Measurements from ENCODE around the gene ALDH9A1.
"Not testable (repeated sequence)": the region's sequence is repeated elsewhere in the genome, so short reads cannot be mapped to it uniquely, and the experiment has no call there.

Gene ALDH9A1

DNA sequence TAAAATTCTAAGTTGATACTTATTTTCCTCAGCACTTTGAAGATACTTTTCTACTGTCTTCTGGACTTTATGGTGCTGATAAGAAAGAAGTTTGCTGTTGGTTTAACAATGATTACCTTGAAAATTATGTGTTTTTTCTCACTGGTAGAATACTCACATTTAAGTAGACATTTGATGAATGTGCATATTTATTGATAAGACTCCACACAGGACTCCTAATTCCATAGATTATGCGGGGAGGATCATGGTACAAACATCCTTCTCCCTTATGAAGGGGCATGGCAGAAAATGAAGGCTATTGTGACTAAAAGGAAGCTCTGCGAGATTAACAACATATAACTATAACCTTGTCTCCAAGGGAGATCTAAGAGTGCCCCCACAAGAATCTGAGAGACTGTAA lies 28.5 kb upstream of the ALDH9A1 start:
- POLR2A ChIA-PET = no interaction called here
- CTCF ChIA-PET = no interaction called here
- TF ChIP-seq FOXM1 (IDR thresholded peaks at IDR 0.05; ENCODE audit: borderline replicate concordance) (no peak), CTBP1 (IDR thresholded peaks at IDR 0.05; ENCODE audit: borderline replicate concordance) (no peak), HDGF (IDR thresholded peaks at IDR 0.05; ENCODE audit: borderline replicate concordance) (no peak), FOXA1 (IDR thresholded peaks at IDR 0.05) (no peak), ARNT (IDR thresholded peaks at IDR 0.05) (no peak), BHLHE40 (IDR thresholded peaks at IDR 0.05; ENCODE audit: borderline replicate concordance) (no peak), FOXK2 (IDR thresholded peaks at IDR 0.05) (no peak), TARDBP (IDR thresholded peaks at IDR 0.05) (no peak), SP1 (IDR thresholded peaks at IDR 0.05) (no peak), L3MBTL2 (conservative IDR thresholded peaks at IDR 0.05) (no peak), NFRKB (IDR thresholded peaks at IDR 0.05) (no peak), SUZ12 (IDR thresholded peaks at IDR 0.05) (no peak), ELF4 (IDR thresholded peaks at IDR 0.05) (no peak), ZNF384 (IDR thresholded peaks at IDR 0.05) (no peak), LEF1 (IDR thresholded peaks at IDR 0.05; ENCODE audit: borderline replicate concordance) (no peak)
- TF ChIP-seq, protein P1, sequence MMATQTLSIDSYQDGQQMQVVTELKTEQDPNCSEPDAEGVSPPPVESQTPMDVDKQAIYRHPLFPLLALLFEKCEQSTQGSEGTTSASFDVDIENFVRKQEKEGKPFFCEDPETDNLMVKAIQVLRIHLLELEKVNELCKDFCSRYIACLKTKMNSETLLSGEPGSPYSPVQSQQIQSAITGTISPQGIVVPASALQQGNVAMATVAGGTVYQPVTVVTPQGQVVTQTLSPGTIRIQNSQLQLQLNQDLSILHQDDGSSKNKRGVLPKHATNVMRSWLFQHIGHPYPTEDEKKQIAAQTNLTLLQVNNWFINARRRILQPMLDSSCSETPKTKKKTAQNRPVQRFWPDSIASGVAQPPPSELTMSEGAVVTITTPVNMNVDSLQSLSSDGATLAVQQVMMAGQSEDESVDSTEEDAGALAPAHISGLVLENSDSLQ (IDR thresholded peaks at IDR 0.05) = no peak
- no peak for DNase-seq (ENCODE audit: extremely low spot score)

DNA sequence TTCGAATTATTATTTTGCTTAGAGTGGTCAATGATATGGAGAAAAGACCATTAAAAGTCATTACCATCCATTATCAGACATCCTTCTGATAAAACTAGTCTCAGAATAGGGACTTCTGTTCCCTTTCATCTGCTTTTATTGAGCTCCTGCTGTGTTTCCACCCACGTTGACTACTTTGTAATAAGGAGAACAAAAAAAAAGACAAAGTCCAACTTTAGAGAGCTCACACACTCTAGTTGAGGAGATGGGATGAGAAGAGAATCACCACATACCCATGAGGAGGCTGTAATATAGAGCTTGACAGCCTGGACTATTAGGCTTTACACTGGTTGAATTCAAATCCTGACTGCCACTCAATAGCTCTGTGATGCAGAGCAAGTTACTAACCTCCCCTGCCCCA lies 27.8 kb upstream of the ALDH9A1 start:
- ChIA-PET POLR2A (no interaction called here), CTCF (interaction anchor here (0.6 kb wide), 1 partner anchor 21 kb away, joined by 5 read pairs; no protein-coding TSS in a partner anchor)
- no peak for DNase-seq (ENCODE audit: extremely low spot score)
- TF ChIP-seq L3MBTL2 (conservative IDR thresholded peaks at IDR 0.05) = no peak
- no peak for TF ChIP-seq ELF4 (IDR thresholded peaks at IDR 0.05)
- no peak for TF ChIP-seq FOXK2 (IDR thresholded peaks at IDR 0.05)
- TF ChIP-seq CTBP1 (IDR thresholded peaks at IDR 0.05; ENCODE audit: borderline replicate concordance) = no peak
- TF ChIP-seq SUZ12 (IDR thresholded peaks at IDR 0.05) = no peak
- TF ChIP-seq ZNF384 (IDR thresholded peaks at IDR 0.05) = no peak
- TF ChIP-seq LEF1 (IDR thresholded peaks at IDR 0.05; ENCODE audit: borderline replicate concordance) = no peak
- no peak for TF ChIP-seq FOXA1 (IDR thresholded peaks at IDR 0.05)
- TF ChIP-seq SP1 (IDR thresholded peaks at IDR 0.05) = no peak

DNA sequence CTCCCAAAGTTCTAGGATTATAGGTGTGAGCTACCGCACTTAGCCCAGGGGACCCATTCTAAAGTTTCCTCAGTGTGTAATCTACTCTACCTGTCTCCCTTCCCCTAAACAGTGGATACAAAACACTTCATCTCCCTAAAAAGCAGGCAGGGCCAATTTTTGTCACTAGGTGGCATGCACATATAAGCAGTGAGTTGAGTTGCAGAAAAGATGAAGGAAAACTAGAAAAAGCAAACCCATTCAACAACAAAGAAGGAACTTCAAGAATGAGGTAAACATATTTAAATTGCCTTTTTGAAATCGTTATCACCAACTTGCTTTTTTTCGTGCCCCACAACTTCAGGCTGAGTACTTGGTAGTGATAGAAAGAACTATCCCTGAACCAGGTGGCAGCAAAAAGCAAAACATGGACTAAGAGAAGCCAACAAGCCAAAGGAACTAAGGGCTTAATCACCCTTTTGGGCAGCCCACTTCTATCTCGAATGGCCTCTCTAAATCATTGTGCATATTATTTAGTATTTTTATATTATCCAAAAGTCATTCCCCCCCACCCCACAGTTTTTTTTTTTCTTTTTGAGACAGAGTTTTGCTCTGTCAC lies 19.7 kb upstream of the ALDH9A1 start:
- TF ChIP-seq ZNF384 (IDR thresholded peaks at IDR 0.05) (no peak), ELF4 (IDR thresholded peaks at IDR 0.05) (no peak), HDGF (IDR thresholded peaks at IDR 0.05; ENCODE audit: borderline replicate concordance) (no peak), SP1 (IDR thresholded peaks at IDR 0.05) (no peak), FOXK2 (IDR thresholded peaks at IDR 0.05) (no peak), NFRKB (IDR thresholded peaks at IDR 0.05) (no peak), FOXM1 (IDR thresholded peaks at IDR 0.05; ENCODE audit: borderline replicate concordance) (no peak)
- TF ChIP-seq, protein P1 (IDR thresholded peaks at IDR 0.05) = no peak
- POLR2A ChIA-PET = no interaction called here
- CTCF ChIA-PET = interaction anchor here (0.6 kb wide), 1 partner anchor 24 kb away, joined by 3 read pairs; no protein-coding TSS in a partner anchor
- peak; percentile 60 for DNase-seq (ENCODE audit: extremely low spot score)

DNA sequence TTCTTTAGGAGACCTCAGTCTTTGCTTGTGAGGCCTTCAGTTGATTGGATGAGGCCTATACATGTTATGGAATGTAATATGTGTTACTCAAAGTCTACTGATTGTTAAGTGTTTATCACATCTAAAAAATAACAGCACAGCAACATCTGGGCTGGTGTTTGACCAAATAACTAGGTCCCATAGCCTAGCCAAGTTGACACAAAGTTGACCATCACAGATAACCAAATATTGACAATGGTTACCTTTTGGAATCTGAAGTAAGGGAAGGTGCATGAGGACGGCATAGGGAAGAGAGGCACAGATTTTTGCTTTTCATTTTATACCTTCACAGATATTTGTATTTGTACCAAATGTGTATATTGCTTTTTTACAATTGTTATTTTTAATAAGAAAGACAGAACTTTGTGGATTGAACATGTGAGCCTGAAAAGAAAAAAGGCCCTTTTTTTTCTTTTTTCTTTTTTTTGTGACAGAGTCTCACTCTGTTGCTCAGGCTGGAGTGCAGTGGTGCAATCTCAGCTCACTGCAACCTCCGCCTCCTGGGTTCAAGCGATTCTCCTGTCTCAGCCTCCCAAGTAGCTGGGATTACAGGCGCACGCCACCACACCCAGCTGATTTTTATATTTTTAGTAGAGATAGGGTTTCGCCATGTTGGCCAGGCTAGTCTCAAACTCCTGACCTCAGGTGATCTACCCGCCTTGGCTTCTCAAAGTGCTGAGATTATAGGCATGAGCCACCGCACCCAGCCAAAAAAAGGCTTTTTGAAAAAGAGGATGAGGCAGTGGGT lies 18.1 kb upstream of the ALDH9A1 start:
- POLR2A ChIA-PET; CTCF ChIA-PET; DNase-seq (ENCODE audit: extremely low spot score): not testable (repeated sequence)

DNA sequence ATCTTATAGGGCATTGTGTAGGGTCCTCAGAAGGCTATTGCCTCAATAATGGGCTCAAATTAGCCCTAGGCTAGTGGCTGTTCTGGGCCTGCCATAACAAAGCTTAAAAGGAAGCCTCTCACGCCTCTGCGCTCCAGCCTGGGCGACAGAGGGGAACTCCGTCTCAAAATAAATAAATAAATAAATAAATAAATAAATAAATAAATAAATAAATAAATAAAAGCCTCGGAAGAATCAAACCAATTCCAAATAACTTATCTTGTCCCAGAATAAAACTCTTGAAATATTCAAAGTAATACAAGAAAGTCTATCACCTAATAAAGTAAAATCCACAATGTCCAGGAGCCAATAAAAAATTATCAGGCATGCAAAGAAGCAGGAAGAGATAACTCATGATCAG lies 14.4 kb upstream of the ALDH9A1 start:
- POLR2A ChIA-PET = interaction anchor here (1.4 kb wide), 1 partner anchor 10 kb away, joined by 4 read pairs; no protein-coding TSS in a partner anchor
- no peak for DNase-seq (ENCODE audit: extremely low spot score)
- TF ChIP-seq TARDBP (IDR thresholded peaks at IDR 0.05) (no peak), CTBP1 (IDR thresholded peaks at IDR 0.05; ENCODE audit: borderline replicate concordance) (no peak), ARNT (IDR thresholded peaks at IDR 0.05) (no peak), HDGF (IDR thresholded peaks at IDR 0.05; ENCODE audit: borderline replicate concordance) (no peak), FOXK2 (IDR thresholded peaks at IDR 0.05) (no peak), SUZ12 (IDR thresholded peaks at IDR 0.05) (no peak), FOXM1 (IDR thresholded peaks at IDR 0.05; ENCODE audit: borderline replicate concordance) (no peak), ELF4 (IDR thresholded peaks at IDR 0.05) (no peak), BHLHE40 (IDR thresholded peaks at IDR 0.05; ENCODE audit: borderline replicate concordance) (no peak), SP1 (IDR thresholded peaks at IDR 0.05) (no peak), ZNF384 (IDR thresholded peaks at IDR 0.05) (no peak), L3MBTL2 (conservative IDR thresholded peaks at IDR 0.05) (no peak)
- CTCF ChIA-PET = no interaction called here

DNA sequence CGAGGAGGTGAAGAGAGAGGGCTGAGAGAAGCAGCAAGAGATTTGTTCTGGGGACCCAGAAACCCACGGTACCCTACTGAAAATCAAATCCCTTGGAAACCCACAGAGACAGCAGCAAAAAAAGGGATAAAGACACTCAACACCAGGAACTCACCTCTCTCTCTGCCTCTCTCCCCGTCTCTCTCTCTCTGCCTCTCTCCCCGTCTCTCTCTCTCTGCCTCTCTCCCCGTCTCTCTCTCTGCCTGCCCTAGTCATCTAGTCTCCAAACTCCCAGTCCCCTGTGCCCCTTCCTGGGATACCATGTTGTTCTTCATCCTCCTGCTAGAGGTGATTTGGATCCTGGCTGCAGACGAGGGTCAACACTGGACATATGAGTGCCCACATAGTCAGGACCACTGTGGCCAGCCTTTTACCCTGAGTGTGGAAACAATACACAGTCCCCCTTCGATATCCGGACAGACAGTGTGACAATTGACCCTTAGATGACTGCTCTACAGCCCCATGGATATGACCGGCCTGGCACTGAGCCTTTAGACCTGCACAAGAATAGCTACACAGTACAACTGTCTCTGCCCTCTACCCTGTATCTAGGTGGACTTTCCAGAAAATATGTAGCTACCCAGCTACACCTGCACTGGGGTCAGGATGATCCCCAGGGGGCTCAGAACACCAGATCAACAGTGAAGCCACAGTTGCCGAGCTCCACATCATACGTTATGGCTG lies 9.8 kb upstream of the ALDH9A1 start:
- CTCF ChIA-PET = no interaction called here
- POLR2A ChIA-PET = interaction anchor here (1.5 kb wide), 1 partner anchor 10 kb away, joined by 8 read pairs; the partner anchor contains the start of gene ALDH9A1
- TF ChIP-seq ARNT (IDR thresholded peaks at IDR 0.05) = no peak
- TF ChIP-seq FOXA1 (IDR thresholded peaks at IDR 0.05) = no peak
- no peak for TF ChIP-seq SP1 (IDR thresholded peaks at IDR 0.05)
- no peak for TF ChIP-seq NFRKB (IDR thresholded peaks at IDR 0.05)
- no peak for TF ChIP-seq HDGF (IDR thresholded peaks at IDR 0.05; ENCODE audit: borderline replicate concordance)
- no peak for TF ChIP-seq TARDBP (IDR thresholded peaks at IDR 0.05)
- TF ChIP-seq FOXK2 (IDR thresholded peaks at IDR 0.05) = no peak
- TF ChIP-seq FOXM1 (IDR thresholded peaks at IDR 0.05; ENCODE audit: borderline replicate concordance) = no peak
- TF ChIP-seq L3MBTL2 (conservative IDR thresholded peaks at IDR 0.05) = no peak
- TF ChIP-seq BHLHE40 (IDR thresholded peaks at IDR 0.05; ENCODE audit: borderline replicate concordance) = no peak
- TF ChIP-seq LEF1 (IDR thresholded peaks at IDR 0.05; ENCODE audit: borderline replicate concordance) = no peak
- no peak for TF ChIP-seq CTBP1 (IDR thresholded peaks at IDR 0.05; ENCODE audit: borderline replicate concordance)
- TF ChIP-seq ELF4 (IDR thresholded peaks at IDR 0.05) = no peak
- no peak for TF ChIP-seq SUZ12 (IDR thresholded peaks at IDR 0.05)
- TF ChIP-seq, protein P1 (IDR thresholded peaks at IDR 0.05) = no peak
- DNase-seq (ENCODE audit: extremely low spot score) = no peak

Measured in HEK293T (cell line).